HepG2 (cell line): Measurements from ENCODE around the gene NUP214.

Experiments
- CTCF ChIP-seq: sonication (generic); formaldehyde crosslinking; IDR thresholded peaks from 2 replicates; pipeline ENCODE4 v1.5.0; 2020; ENCODE audit warnings: mild to moderate bottlenecking, missing genetic modification reagents, moderate library complexity
- HOXA5 ChIP-seq: sonication (generic); formaldehyde crosslinking; IDR thresholded peaks from 2 replicates; pipeline ENCODE4 v1.4.0; 2020; ENCODE audit warnings: missing genetic modification reagents
- SUZ12 ChIP-seq: fragments of 150-350 bp; IDR thresholded peaks from 2 replicates; pipeline ENCODE4 v1.6.1; 2014; ENCODE audit warnings: low read depth, low read length
- ZNF335 ChIP-seq: sonication (generic); formaldehyde crosslinking; IDR thresholded peaks from 2 replicates; pipeline ENCODE4 v1.4.0; 2020; ENCODE audit warnings: missing genetic modification reagents
- ZNF781 ChIP-seq: sonication (generic); formaldehyde crosslinking; IDR thresholded peaks from 2 replicates; pipeline ENCODE4 v1.5.1; 2020; ENCODE audit warnings: borderline replicate concordance, mild to moderate bottlenecking, missing genetic modification reagents; ENCODE audit errors: not compliant biosample characterization

GRCh38 chr9:131142160-131142559 lies 16.8 kb downstream of the NUP214 start:
- TF ChIP-seq SUZ12 = no peak
- no peak for TF ChIP-seq CTCF
- TF ChIP-seq HOXA5 (CRISPR knock-in tag) = no peak
- no peak for TF ChIP-seq ZNF781
- no peak for TF ChIP-seq ZNF335 (CRISPR knock-in tag)
